ENCODE data around the gene C1orf146.
"Not testable (repeated sequence)": the region's sequence is repeated elsewhere in the genome, so short reads cannot be mapped to it uniquely, and the experiment has no call there.

Gene C1orf146

DNA sequence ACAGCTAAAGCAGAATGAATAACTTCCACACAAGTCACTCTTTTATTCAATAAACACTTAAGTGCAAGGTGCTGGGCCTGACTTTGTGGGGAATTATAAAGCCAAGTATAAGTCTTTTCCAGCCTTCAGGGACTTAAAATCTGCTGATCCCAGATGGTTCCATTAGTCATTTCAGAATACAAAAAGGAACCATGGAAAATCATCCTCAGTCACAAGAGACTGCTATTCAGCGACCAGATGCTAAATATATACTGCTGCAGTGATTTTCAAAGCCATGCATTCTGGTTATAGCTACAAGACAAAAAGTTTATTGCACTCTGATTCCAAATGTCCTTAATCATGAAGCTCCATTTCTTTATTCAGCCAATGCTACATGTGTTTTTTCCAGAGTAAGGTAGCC is 55.3 kb downstream of the C1orf146 start:
- no peak for DNase-seq (ENCODE audit: low read depth in 3 of 3, low spot score in 1 of 3)

DNA sequence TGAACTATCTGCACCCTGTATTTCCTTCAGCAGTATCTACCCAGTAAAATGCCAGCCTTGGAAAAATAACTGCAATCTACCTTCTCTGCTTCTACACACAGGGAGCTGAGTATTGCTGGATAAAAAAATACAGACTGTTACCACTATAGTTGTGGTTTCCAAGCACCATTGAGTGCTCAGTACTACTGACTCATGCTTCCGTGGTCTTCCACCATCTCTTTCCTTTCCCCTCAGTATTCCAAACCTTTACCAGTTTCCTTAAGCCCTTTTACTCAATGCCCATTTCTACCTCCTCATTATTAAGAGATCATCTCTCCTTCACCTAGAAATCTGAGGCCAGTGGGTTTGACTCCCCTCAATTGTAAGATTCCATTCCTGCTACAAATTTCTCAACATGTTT is 57.2 kb downstream of the C1orf146 start:
- DNase-seq (ENCODE audit: low read depth in 3 of 3, low spot score in 1 of 3): no peak

DNA sequence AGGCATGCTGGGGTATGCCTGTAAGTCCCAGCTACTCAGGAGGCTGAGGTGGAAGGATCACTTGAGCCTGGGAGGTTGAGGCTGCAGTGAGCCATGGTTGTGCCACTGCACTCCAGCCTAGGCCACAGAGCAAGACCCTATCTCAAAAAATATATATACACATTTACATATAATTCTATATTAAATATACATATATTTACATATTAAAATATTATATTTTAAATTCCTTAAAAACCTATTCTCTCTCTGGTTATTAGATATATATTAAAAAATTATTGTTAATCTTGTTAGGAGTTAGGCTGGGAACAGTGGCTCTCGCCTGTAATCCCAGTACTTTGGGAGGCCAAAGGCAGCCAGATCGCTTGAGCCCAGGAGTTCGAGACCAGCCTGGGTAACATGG is 58.4 kb downstream of the C1orf146 start:
- no peak for DNase-seq (ENCODE audit: low read depth in 3 of 3, low spot score in 1 of 3)

DNA sequence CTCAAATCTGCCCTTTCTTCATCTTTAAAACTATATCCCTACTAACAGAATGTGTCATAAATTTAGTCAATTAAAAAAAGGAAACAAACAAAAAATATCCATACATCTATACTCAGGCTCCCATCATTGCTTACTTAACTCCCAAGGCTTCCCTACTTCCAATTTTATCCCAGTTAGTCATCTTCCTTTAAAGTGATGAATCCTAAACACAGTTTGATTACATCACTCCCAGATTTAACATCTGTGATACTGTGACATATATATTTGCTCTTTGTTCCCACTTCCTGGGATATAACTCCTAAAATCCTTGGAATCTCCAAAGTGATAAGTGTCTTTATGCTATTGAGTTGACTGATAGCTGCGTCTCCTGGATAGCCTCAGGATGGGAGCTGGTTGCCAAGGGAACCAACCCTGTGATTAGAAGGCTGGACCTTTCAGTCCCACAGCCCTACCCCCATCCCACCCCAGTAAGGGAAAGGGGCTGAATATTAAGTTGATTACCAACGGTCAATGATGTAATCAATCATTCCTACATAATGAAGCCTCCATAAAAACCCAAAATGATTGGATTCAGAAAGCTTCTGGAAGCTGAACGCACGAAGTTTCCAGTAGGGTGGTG is 59.5 kb downstream of the C1orf146 start:
- no peak for DNase-seq (ENCODE audit: low read depth in 3 of 3, low spot score in 1 of 3)

DNA sequence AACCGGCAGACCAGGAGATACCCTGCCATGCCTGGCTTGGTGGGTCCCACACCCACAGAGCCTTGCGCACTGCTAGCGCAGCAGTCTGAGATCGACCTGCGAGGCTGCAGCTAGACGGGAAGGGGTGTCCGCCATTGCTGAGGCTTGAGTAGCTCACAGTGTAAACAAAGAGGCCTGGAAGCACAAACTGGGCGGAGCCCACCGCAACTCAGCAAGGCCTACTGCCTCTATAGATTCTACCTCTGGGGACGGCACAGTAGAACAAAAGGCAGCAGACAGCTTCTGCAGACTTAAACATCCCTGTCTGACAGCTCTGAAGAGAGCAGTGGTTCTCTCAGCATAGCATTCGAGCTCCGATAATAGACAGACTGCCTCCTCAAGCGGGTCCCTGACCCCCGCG is 62.1 kb downstream of the C1orf146 start:
- not testable (repeated sequence) for DNase-seq (ENCODE audit: low read depth in 3 of 3, low spot score in 1 of 3)

DNA sequence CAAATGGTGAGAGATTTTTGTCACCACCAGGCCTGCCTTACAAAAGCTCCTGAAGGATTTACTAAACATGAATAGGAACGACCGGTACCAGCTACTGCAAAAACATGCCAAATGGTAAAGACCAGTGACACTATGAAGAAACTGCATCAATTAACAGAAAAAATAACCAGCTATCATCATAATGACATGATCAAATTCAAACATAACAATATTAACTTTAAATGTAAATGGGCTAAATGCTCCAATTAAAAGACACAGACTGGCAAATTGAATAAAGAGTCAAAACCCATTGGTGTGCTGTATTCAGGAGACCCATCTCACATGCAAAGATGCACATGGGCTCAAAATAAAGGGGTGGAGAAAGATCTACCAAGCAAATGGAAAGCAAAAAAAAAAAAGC is 63.7 kb downstream of the C1orf146 start:
- not testable (repeated sequence) for DNase-seq (ENCODE audit: low read depth in 3 of 3, low spot score in 1 of 3)

DNA sequence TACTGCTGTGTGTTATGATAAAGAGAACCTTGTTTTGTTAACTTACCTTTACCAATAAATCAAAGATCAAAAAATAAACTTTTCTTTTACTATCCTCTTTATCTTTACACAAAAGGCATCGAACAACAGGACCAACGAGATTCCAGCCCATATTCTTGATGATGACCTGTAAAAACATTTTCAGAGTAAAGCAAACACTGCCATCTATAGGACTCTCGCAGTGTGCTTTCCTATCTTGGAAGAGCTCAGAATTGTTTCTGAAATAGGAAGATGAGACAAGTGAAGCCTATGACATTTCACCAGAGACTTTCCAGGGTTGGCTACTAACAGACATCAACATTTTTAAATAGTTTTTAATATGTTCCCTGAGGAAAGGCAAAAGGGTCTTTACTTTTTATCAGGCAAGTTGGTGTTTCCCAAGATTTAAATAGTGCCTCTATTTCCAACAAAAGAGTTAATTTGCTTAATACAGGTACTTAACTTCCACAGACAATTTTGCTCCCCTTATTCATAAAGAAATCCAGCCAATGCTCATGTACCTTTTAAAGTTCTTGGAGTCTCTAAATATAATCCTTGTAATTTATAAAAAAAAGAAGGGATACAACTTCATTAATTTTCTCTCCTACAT is 73.8 kb downstream of the C1orf146 start:
- DNase-seq (ENCODE audit: low read depth in 3 of 3, low spot score in 1 of 3): no peak

All from stimulated activated CD4-positive, alpha-beta T cell treated with anti-CD3 and anti-CD28 coated beads, TNF-alpha, amount 100 ng/mL, for 1 hour (primary cell).